ENCODE measurements around the gene QSER1. TPM values are rescaled to one million over a fixed set of nuclear protein-coding genes. Genes with fewer than 3 reads are reported as not detected.

QSER1 gene
- total RNA-seq, 1 donor, result 28.6 TPM

- peak; percentile 67 for DNase-seq (ENCODE audit: insufficient read length, low spot score, missing footprints)
- Histone ChIP-seq H3K4me3 (ENCODE audit: insufficient read depth, low read length) (no peak overlapping the region), H3K4me1 (ENCODE audit: insufficient read depth, low read length) (peaks cover 11% of the 10 kb centered on the region), H3K27ac (ENCODE audit: low read depth, low read length) (no peak overlapping the region), H3K79me2 (ENCODE audit: insufficient read depth, low read length) (peaks cover 8% of the 10 kb centered on the region), H3K36me3 (ENCODE audit: insufficient read depth, low read length) (no peaks in the 10 kb centered on the region), H3K27me3 (ENCODE audit: insufficient read depth, low read length) (no peaks in the 10 kb centered on the region), H3K4me2 (ENCODE audit: insufficient read depth, low read length) (no peak overlapping the region), H4K20me1 (ENCODE audit: insufficient read depth, low read length) (no peaks in the 10 kb centered on the region), H2AFZ (ENCODE audit: low read length) (no peak overlapping the region), H3K9me3 (ENCODE audit: low read depth, low read length) (no peaks in the 10 kb centered on the region)
- TF ChIP-seq CTCF (IDR thresholded peaks at IDR 0.05; ENCODE audit: extremely low read depth, low read depth, low read length), result no peak
These were observed 3.8 kb upstream of the QSER1 start for GRCh38 chr11:32888805-32889204.

GRCh38 chr11:32890843-32891656, 1.6 kb upstream of the QSER1 start:
- Histone ChIP-seq H3K4me2 (ENCODE audit: insufficient read depth, low read length) (peak overlapping the region; percentile 85), H3K27me3 (ENCODE audit: insufficient read depth, low read length) (no peaks in the 10 kb centered on the region), H3K4me1 (ENCODE audit: insufficient read depth, low read length) (peaks cover 11% of the 10 kb centered on the region), H3K4me3 (ENCODE audit: insufficient read depth, low read length) (no peak overlapping the region), H3K36me3 (ENCODE audit: insufficient read depth, low read length) (no peaks in the 10 kb centered on the region), H3K27ac (ENCODE audit: low read depth, low read length) (no peak overlapping the region), H3K79me2 (ENCODE audit: insufficient read depth, low read length) (peaks cover 30% of the 10 kb centered on the region), H2AFZ (ENCODE audit: low read length) (no peak overlapping the region), H4K20me1 (ENCODE audit: insufficient read depth, low read length) (no peaks in the 10 kb centered on the region), H3K9me3 (ENCODE audit: low read depth, low read length) (no peaks in the 10 kb centered on the region)
- TF ChIP-seq CTCF (IDR thresholded peaks at IDR 0.05; ENCODE audit: extremely low read depth, low read depth, low read length), result no peak
- DNase-seq (ENCODE audit: insufficient read length, low spot score, missing footprints), result no peak

GRCh38 chr11:32891657-32892354, 805 bp upstream of the QSER1 start:
- Histone ChIP-seq H3K9me3 (ENCODE audit: low read depth, low read length) (no peaks in the 10 kb centered on the region), H3K27me3 (ENCODE audit: insufficient read depth, low read length) (no peaks in the 10 kb centered on the region), H3K79me2 (ENCODE audit: insufficient read depth, low read length) (peaks cover 37% of the 10 kb centered on the region), H3K4me1 (ENCODE audit: insufficient read depth, low read length) (peaks cover 11% of the 10 kb centered on the region), H3K4me3 (ENCODE audit: insufficient read depth, low read length) (peak overlapping the region; percentile 89), H4K20me1 (ENCODE audit: insufficient read depth, low read length) (no peaks in the 10 kb centered on the region), H2AFZ (ENCODE audit: low read length) (peak overlapping the region; percentile 92), H3K4me2 (ENCODE audit: insufficient read depth, low read length) (peak overlapping the region; percentile 85), H3K36me3 (ENCODE audit: insufficient read depth, low read length) (no peaks in the 10 kb centered on the region), H3K27ac (ENCODE audit: low read depth, low read length) (peak overlapping the region; percentile 76)
- no peak for TF ChIP-seq CTCF (IDR thresholded peaks at IDR 0.05; ENCODE audit: extremely low read depth, low read depth, low read length)
- DNase-seq (ENCODE audit: insufficient read length, low spot score, missing footprints), result peak; percentile 85

- Histone ChIP-seq H2AFZ (ENCODE audit: low read length) (no peak overlapping the region), H3K36me3 (ENCODE audit: insufficient read depth, low read length) (no peaks in the 10 kb centered on the region), H3K27ac (ENCODE audit: low read depth, low read length) (peak overlapping the region; percentile 88), H3K27me3 (ENCODE audit: insufficient read depth, low read length) (no peaks in the 10 kb centered on the region), H3K4me2 (ENCODE audit: insufficient read depth, low read length) (peak overlapping the region; percentile 87), H3K9me3 (ENCODE audit: low read depth, low read length) (no peaks in the 10 kb centered on the region), H3K4me3 (ENCODE audit: insufficient read depth, low read length) (peak overlapping the region; percentile 89), H3K4me1 (ENCODE audit: insufficient read depth, low read length) (peaks cover 11% of the 10 kb centered on the region), H4K20me1 (ENCODE audit: insufficient read depth, low read length) (no peaks in the 10 kb centered on the region), H3K79me2 (ENCODE audit: insufficient read depth, low read length) (peaks cover 49% of the 10 kb centered on the region)
- DNase-seq (ENCODE audit: insufficient read length, low spot score, missing footprints), result no peak
- TF ChIP-seq CTCF (IDR thresholded peaks at IDR 0.05; ENCODE audit: extremely low read depth, low read depth, low read length), result no peak
These were observed 407 bp downstream of the QSER1 start for GRCh38 chr11:32893093-32893342.

Measured in osteoblast (primary cell).